NCI-H2107 (cell line): ENCODE results near the gene CST1.
"Not testable (repeated sequence)": the region's sequence is repeated elsewhere in the genome, so short reads cannot be mapped to it uniquely, and the experiment has no call there.

Experiments used
- DNase-seq: peaks from one replicate; lab custom pipeline; 2025; lab: John Stamatoyannopoulos, UW

Gene CST1

DNA sequence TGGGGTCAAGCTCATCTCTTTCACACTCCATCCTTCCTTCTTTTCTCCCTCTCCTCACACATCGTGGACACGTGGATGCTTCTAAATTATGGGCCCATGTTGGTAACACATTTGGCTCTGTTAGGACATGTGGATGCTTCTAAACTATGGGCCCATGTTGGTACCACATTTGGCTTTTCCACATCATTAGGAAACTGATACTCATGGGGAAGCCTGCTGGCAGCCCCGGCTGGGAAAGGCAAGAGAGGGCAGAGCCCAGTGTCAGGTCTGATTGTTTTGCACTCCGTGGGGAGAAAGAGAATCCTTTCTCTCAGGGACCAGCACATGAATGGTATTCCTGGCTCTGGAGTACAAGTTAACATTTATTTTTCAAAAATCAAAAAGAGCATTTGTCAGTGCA, 4.0 kb upstream of the CST1 start:
- no peak for DNase-seq

DNA sequence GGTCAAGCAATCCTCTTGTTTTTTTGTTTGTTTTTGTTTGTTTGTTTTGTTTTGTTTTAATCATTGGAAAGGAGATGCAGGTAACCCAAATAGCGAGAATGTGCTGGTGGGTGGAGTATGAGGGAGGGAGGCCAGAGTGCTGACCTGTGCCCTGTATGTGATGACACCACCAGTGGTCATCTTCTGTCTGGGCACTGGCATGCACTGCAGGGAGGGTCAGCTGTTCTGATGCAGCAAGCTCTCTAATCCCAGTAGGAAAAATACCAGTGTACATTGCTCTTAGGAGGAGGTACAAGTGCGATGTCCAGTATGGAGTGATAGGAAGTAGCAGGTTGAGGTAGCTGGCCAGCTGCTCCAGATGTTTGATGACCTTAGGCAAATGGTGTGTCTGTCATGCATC, 2.9 kb upstream of the CST1 start:
- DNase-seq: no peak

DNA sequence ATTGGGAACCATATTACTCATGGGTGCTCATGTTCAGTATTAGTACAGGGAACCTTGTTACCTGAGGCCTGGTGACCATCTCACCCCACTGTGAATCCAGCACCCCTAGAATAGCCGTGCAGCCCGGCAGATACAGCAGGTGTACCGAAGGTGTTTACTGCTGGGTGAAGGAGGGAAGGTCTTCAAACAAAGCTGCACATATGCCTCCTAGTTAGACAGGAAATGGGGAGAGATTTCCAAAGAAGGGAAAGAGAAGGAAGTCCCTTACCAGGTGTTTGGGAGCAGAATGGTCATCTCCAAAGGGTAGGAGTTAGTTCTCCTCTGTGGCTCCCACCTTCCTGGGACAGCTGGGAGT, 2.4 kb upstream of the CST1 start:
- DNase-seq: no peak

DNA sequence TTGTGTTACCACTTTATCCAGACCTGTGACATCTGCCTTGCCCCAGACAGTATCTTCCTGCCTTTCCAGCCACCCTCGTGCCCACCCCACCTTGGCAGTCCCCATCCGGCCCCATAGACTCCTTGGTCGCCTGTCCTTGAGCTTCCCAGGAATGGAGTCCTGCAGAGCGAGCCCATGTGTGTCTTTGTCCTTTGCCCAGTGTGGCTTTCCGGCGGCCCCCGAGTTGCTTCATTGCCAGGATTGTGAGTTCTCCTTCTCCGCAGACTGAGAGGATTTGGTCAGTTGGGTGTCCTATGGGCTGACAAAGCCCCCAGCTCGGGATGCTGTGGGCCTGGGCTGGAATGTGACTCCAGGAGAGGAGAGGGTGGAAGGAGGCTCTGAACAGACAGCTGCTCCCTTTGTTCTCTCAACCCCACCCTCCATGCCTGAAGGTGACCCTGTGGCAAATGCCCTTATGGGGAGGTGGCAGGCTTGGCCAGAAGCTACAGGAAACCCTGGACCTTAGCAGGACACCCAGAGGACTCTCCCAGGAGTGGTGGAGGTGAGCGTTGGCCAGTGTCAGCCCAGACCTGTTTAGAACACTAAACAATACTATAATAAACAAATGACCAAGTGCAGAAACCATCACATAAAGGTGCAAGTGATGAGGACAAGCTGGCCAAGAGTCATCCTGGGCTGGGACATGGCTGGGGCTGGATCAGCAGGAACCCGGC, 1.9 kb upstream of the CST1 start:
- no peak for DNase-seq

DNA sequence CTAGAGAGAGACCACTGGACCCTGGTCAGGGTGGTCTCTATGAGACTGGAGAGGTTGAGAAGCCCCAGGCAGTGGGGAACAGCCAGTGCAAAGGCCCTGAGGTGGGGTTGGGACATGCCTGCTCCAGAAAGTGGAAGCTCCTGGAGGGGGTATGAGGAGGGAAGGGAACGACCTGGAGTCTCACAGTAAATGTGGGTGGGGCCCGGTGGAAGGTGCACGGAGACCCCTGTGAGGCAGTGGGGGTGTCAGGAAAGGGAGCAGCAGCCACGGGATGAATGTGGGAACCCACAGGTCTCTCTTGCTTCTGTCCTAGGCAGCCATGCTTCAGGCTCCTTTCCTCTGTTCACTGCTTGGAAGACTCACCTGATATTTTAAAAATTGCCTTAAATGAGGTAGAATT, 1.3 kb upstream of the CST1 start:
- DNase-seq: no peak

DNA sequence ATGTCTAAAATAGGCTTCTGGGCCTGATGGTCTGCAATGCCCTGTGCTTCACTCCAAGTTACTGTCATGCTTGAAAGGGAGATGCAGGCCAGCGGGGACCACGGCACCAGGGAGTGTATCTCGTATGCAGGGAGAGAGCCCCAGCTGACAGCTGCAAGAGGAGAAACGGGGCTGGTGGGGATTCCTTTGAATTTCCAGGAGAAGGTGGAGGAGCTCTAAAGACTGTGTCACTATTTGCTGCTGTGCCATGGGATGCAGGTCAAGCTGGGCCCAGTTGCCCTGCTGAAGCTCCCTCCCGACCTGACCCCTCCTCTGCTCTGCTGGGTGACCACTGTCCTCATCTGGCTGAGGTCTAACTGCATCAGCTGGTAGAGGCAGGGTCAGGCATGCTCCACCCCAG, 989 bp downstream of the CST1 start:
- DNase-seq: no peak

DNA sequence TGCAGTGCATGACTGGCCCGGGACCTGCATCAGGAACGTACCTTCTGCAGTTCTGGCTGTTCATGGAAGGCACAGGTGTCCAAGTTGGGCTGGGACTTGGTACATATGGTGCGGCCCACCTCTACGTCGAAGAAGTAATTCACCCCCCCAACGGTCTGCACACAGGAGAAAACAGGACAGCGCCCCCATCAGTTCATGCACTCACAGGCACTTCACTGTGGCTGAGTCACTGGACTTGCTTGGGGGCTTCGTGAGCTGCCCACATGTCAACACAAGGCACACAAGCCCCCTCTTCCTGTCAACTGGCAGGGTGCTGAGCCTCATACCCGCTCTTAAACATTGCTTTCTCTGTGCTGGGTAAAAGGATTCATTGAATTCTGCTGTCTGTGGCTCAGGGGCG, 1.8 kb downstream of the CST1 start:
- not testable (repeated sequence) for DNase-seq

DNA sequence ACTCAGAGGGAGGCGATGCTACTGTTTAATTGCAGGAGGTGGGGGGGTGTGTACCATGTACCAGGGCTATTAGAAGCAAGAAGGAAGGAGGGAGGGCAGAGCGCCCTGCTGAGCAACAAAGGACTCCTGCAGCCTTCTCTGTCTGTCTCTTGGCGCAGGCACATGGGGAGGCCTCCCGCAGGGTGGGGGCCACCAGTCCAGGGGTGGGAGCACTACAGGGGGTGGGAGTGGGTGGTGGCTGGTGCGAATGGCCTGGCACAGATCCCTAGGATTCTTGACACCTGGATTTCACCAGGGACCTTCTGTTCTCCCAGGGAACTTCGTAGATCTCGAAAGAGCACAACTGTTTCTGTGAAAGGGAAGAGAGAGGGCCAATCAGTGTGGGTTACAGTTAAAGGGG, 3.2 kb downstream of the CST1 start:
- DNase-seq: not testable (repeated sequence)

DNA sequence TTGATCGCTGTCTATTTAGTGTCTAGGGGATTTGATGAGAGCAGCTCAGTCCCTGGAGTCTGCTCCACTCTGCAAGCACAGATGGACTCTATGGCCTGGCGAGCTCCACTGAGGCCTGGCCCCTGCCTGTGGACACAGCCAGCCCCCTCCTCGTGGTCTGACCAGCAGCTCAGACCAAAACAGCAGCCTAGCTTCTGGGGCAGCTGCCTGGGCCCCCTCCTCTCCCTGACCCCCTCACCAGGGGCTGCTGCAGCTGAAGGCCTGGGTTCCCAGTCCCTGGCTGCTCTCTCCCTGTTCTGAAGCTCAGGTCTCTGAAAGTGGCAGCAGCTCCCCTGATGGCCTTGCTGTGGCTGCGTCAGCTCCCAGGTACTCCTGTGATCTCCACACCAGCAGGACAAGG, 3.6 kb downstream of the CST1 start:
- not testable (repeated sequence) for DNase-seq

DNA sequence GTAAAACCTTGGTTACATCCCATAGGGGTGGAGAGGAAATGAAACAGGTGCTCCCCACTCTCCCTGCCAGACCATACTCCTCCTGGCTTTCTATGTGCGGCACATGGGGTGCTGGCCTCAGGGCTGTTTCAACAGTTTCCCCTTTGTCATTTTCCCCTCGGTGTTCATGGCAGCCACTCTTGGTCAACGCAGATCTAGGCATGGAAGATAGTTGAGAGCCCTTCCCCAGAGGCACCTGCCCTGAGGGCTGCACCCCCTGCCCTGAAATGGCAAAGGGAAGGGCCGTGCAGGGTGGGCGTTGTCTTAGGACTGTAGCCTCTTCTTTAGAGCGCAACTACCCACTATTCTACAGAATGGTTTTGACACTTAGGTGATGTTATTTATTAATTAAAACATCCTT, 4.4 kb downstream of the CST1 start:
- no peak for DNase-seq

DNA sequence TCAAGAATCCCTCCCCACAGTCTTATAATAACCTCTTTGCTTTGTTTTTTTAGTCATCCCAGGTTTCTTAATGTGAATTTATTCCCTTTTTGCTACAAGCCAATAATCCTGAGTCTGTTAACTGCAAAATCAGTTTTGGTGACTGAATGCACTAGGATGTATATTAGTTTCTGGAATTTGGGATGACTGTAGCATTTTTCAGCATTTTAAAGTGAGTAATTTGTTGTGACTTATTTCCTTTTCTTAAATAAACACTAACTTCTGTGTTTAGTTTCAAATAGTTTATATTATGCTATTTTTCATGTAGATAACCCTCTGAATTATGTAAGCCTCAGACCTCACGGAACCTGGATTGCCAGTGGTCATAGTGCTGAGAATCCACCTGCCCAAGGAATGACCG, 5.5 kb downstream of the CST1 start:
- DNase-seq: no peak

DNA sequence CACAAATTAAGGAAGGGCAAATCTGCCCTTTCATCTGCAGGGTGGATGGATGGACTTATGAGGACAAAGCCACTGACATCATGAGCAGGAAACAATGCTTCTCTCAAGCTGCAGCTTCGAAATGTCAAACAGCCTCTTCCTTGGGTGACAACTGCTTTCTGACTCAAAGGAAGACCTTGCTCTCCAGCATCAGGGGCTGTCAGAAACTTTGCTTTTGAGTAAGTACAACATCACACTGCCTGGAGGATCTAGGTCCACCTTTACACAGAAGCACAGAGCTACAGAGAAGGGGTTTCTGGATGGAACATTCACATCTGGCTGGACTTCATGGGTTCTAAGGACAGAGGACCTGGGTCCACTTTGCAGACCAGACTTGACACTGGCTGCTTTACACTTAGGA, 5.9 kb downstream of the CST1 start:
- DNase-seq: no peak

DNA sequence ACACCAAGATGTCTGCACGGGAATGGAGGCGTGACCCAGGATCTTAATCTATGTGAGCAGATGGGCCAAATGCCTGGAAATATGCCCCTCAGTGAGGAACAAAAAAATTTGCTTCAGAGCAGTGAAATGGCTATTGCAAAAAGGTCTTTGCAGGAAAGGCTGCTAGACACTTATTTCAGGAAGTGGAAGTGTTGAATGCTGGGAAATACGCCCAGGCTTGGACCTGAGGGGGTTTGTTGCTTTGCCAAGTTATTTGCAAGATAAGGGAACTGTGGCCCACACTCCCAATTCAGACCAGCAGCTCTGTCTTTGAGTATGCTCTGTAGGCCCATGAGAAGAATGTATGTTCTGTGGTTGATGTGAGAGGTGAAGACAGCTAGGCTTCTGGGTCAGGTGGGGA, 15.3 kb downstream of the CST1 start:
- DNase-seq: not testable (repeated sequence)

DNA sequence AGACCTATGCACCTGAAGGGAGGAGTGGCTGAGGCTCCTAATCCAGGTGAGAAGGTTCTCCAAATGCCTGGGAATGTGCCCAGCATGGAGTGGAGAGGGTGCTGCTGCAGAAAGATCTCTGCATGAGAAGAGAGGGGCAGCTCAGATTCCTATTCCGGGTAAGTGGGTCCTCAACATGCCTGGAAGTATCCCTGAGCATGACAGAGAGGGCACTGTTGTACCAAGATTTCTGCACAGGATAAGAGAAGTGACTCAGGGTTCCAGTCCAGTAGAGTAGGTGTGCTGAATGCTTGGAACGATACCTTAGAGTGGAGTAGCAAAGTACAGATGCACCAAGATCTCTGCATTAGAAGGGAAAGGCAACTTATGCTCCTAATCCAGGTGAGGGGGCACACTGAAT, 15.8 kb downstream of the CST1 start:
- not testable (repeated sequence) for DNase-seq

DNA sequence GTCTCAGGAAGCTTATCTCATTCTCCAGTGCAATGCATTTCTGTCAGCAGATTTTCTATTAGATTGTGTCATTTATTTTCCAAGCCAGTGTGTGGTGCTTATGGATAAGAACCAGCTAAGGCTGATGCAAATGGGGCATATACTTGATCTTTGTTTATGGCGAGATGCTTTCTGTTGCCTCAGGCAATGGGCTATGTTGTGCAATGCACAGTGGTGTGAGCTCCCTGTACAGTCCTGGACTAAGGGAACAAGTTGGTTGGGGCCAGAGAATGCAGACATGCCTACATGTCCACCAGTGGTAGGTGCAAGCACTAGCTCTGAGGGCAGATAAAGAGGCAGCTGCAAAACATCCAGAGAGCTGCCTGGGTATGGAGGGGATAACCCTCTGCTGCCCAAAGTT, 16.3 kb downstream of the CST1 start:
- DNase-seq: not testable (repeated sequence)

DNA sequence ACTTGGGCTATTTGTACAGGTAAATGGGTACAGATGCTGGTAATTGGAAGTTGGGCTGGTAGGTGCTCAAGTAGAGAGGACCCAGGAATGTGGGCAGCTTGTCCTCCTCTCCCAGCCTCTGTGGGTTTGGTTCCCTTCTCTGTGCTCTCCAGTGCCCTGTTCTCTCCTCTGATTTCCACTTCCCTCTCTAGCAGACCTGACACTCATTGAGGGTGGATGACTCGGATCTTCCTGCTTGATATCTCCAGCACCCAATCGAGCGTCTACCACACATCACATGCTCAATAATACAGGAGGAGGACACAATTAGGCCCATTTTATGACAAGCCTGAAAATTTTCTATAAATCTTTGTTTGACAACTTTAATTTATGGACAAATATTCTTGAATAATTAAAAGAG, 23.7 kb downstream of the CST1 start:
- DNase-seq: no peak

DNA sequence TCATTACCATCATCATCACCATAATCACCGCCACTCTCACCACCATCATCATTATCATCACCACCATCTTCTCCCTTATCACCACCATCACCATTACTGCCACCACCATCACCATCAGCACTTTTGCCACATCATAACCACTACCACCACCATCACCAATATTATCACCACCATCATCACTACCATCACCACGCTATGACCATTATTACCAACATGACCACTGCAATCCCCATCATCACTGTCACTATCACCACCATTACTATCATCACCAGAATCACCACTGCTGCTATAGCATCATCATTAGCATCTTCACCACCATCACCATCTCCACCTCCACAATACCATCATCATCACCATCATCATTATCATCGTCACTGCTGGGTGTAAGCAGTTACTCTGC, 25.6 kb downstream of the CST1 start:
- DNase-seq: no peak

DNA sequence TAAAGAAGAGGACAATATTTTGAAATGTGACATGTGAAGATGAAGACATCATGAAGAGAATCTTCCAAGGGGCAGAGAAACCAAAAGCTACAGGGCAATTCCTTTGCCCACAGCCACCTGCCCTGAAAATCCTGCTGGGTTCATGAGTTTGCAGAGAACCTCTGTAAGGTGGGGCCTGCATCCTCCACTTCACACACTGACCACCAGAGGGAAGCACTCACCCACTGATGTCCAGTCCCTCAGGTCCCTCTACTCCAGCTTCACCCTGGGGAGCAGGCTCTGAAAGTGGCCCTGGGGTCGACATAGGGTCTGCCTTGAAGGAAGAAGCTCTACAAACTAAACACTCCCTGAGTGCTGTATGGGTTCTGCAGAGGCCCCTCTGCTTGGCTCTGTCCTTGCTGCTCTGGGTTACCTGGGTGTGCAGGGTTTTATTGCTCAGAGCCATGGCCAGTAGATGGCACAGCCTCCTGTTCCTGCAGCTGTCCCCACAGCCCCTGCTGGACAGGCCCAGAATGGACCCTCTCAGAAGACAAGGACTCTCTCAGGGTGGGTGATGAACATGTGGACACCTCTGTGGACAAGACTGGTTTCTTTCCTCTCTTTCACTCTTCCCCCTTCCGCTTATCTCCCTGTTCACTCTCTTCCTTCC, 27.0 kb downstream of the CST1 start:
- DNase-seq: not testable (repeated sequence)

DNA sequence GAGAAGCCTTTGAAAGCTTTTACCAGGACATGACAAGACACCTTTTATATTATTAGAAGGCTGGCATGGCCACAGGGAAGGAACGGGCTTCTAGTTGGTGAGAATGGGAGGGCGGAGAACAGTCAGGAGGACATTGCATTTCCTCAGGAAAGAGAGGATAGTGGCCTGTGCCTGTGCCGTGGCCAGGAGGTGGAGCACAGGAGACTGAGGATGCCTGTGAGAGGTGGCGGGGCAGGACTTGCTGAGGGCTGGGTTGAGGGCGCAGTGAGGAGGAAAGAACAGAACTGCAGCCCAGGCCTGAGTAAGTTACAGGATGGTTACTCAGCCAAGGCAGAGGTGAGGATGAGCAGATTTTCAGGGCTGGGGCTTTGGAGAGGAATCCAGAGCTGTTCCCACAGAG, 27.9 kb downstream of the CST1 start:
- not testable (repeated sequence) for DNase-seq

DNA sequence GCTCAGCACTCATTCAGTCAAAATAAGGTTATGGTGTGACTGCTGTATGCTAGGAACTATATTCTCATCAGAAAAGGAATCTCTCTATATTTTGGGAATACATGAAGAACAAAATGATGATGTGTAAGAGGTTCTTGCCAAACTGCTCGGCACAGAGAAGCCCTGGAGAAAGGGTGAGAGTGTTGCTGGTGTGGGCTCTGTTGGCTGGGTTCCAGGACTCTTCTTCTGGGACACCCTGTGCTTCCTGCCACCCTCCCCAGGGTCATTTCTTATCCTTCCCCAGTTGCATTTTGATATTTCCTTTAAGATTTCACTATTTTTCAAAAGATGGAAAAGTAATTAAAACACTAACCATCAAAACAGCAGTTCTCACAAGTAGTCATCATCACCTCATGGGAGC, 28.8 kb downstream of the CST1 start:
- DNase-seq: no peak

DNA sequence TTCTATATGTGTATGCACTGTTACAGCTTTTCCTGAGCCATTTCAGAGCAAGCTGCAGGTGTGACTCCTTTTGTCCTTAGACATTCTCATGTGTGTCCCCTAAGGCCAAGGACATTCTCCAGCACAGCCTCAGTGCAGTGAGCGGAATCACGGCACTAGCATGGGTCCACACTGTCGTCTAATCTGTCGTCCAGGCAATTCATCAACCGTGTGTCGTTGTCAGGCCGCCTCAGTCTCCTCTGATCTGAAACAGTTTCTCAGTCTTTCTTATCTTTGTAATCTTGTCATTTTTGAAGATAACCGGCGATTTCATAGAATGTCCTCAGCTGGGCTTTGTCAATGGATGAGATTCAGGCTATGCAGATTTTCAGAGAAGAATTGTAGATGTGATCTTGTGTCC, 31.4 kb downstream of the CST1 start:
- not testable (repeated sequence) for DNase-seq

DNA sequence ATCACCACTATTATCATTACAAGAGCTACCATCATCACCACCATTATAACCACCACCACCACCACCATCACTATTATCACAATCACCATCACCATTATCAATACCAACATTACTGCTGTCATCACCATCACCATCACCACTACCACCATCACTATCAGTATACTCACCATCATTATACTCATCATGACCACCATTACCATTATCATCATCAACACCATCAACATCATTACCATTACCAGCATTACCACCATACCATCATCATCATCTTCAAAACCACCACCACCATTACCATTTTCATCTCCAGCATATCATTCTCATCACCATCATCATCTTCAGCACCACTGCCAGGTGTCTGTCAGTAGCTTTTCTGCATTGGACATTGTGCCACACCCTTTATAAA, 39.0 kb downstream of the CST1 start:
- not testable (repeated sequence) for DNase-seq

DNA sequence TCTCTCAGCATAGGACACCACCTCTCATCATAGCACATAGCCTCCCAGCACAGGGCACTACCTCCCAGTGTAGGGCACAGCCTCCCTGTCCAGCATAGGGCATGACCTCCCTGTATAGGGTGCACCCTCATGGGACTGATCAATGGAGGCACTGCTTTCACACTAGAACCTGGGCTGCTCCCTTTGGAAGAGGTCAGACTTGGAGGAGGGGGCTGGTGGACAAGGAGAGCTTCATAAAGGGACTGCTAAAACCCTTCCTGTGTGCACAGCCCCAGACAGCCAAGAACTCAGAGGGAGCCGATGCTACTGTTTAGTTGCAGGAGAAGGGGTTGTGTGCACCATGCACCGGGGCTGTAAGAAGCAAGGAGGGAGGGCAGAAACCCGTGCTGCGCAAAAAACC, 40.0 kb downstream of the CST1 start:
- no peak for DNase-seq

DNA sequence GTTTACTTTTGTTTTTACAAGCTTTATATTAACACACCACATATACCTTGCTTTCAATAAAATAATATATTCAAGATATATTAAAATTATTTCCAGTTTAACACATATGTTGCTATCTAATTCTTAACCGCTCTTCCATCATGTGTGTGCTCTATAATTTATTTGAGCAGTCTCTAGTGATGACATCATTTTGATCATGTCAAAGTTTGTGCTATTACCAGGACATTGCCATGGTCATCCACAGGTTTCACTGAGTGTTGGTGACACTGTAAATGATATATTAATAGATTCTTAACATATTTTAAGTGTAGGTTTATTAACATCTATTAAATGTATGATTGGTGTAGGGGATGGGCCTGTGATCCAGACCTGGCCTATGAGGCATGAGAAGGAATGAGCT, 44.8 kb downstream of the CST1 start:
- DNase-seq: no peak
